Measurements from ENCODE around the gene TXNDC11. TPM values are rescaled to one million over a fixed set of nuclear protein-coding genes. Genes with fewer than 3 reads are reported as not detected.

Gene TXNDC11
- total RNA-seq, 6 experiments from 2014 or later: 43.2 to 63.3 (median 54.0) TPM

- ATAC-seq: no peak
- intact Hi-C loops (cut with DNase I): no loop called here
- Histone ChIP-seq H3K4me3 (no peak overlapping the region), H3K27me3 (no peaks in the 10 kb centered on the region), H3K27ac (no peak overlapping the region), H3K36me3 (no peaks in the 10 kb centered on the region), H3K9me3 (no peaks in the 10 kb centered on the region), H3K4me1 (no peaks in the 10 kb centered on the region)
- DNase-seq: no peak
- TF ChIP-seq POLR2A (IDR thresholded peaks at IDR 0.05) (no peak), CTCF (IDR thresholded peaks at IDR 0.05) (no peak)
- WGBS (ENCODE audit: insufficient coverage, low coverage, low lambda C conversion rate, missing lambda C conversion rate): 80% methylated on average over 1 of the region's 7 CpGs
Observed at GRCh38 chr16:11631214-11631613, 111.4 kb downstream of the TXNDC11 start.

GRCh38 chr16:11630768-11631056 is 111.9 kb downstream of the TXNDC11 start:
- intact Hi-C loops (cut with DNase I): no loop called here
- no peak for ATAC-seq
- WGBS (ENCODE audit: insufficient coverage, low coverage, low lambda C conversion rate, missing lambda C conversion rate): 79% methylated on average over 6 of the region's 6 CpGs
- H3K4me1 ChIP-seq: no peaks in the 10 kb centered on the region
- no peak for TF ChIP-seq POLR2A (IDR thresholded peaks at IDR 0.05)
- no peak for TF ChIP-seq CTCF (IDR thresholded peaks at IDR 0.05)
- H3K27ac ChIP-seq: no peak overlapping the region
- no peak overlapping the region for H3K4me3 ChIP-seq
- no peaks in the 10 kb centered on the region for H3K9me3 ChIP-seq
- no peak for DNase-seq
- H3K27me3 ChIP-seq: no peaks in the 10 kb centered on the region
- H3K36me3 ChIP-seq: no peaks in the 10 kb centered on the region

GRCh38 chr16:11630046-11630767 is 112.5 kb downstream of the TXNDC11 start:
- WGBS (ENCODE audit: insufficient coverage, low coverage, low lambda C conversion rate, missing lambda C conversion rate): 78% methylated on average over 4 of the region's 12 CpGs
- Histone ChIP-seq H3K27ac (no peak overlapping the region), H3K27me3 (no peaks in the 10 kb centered on the region), H3K36me3 (no peaks in the 10 kb centered on the region), H3K4me1 (no peaks in the 10 kb centered on the region), H3K9me3 (no peaks in the 10 kb centered on the region), H3K4me3 (no peak overlapping the region)
- ATAC-seq (no peak), DNase-seq (no peak)
- TF ChIP-seq POLR2A (IDR thresholded peaks at IDR 0.05): no peak
- intact Hi-C loops (cut with DNase I): no loop called here

Small RNA genes lying within 50 kb of the gene (small RNA-seq; reads per million reads assigned to genes)
- 0 reads per million in 2 experiments for gene RF00017

Other genes starting within 250 kb of the TXNDC11 start
- 100 to 1,000 TPM in 1 of 6 experiments, 10 to 100 TPM in 5; 43.7 to 148 (median 59.1) TPM for gene LITAF, start 155.9 kb downstream of the TXNDC11 start, total RNA-seq
- gene SNN, start 74.4 kb downstream of the TXNDC11 start, total RNA-seq: 1 to 10 TPM; 3.5 to 7.9 (median 5.6) TPM
- 10 to 100 TPM; 22.8 to 34.0 (median 26.9) TPM for gene ZC3H7A, start 54.4 kb upstream of the TXNDC11 start, total RNA-seq
- 10 to 100 TPM; 38.1 to 77.3 (median 54.9) TPM for gene RSL1D1, start 108.7 kb upstream of the TXNDC11 start, total RNA-seq
- 10 to 100 TPM; 47.9 to 75.9 (median 50.6) TPM for gene GSPT1, start 173.1 kb upstream of the TXNDC11 start, total RNA-seq
- 10 to 100 TPM in 1 of 6 experiments, 1 to 10 TPM in 5; 2.1 to 10.2 (median 4.2) TPM for gene NPIPB2, start 199.2 kb upstream of the TXNDC11 start, total RNA-seq
- gene TNFRSF17, start 222.4 kb upstream of the TXNDC11 start, total RNA-seq: under 1 TPM in 1 of 6 experiments, not detected in 5; 0.44 TPM
- 1 to 10 TPM; 5.1 to 9.8 (median 8.1) TPM for gene SNX29, start 233.9 kb upstream of the TXNDC11 start, total RNA-seq